ENCODE data around the gene BCHE. TPM values are rescaled to one million over a fixed set of nuclear protein-coding genes. Genes with fewer than 3 reads are reported as not detected.

BCHE gene
- total RNA-seq, 6 experiments from 2014 or later: not detected

GRCh38 chr3:165744025-165744424 lies 93.2 kb downstream of the BCHE start:
- no peaks in the 10 kb centered on the region for H3K36me3 Mint-ChIP-seq (ENCODE audit: low read depth)
- no peaks in the 10 kb centered on the region for H3K27me3 Mint-ChIP-seq (ENCODE audit: insufficient read depth)
- no peak for DNase-seq
- peaks cover 22% of the 10 kb centered on the region for H3K9me3 Mint-ChIP-seq
- no peak overlapping the region for H3K27ac Mint-ChIP-seq
- no peaks in the 10 kb centered on the region for H3K4me1 Mint-ChIP-seq (ENCODE audit: low read depth)
- H3K4me3 Mint-ChIP-seq: no peak overlapping the region
- TF ChIP-seq, protein P1, sequence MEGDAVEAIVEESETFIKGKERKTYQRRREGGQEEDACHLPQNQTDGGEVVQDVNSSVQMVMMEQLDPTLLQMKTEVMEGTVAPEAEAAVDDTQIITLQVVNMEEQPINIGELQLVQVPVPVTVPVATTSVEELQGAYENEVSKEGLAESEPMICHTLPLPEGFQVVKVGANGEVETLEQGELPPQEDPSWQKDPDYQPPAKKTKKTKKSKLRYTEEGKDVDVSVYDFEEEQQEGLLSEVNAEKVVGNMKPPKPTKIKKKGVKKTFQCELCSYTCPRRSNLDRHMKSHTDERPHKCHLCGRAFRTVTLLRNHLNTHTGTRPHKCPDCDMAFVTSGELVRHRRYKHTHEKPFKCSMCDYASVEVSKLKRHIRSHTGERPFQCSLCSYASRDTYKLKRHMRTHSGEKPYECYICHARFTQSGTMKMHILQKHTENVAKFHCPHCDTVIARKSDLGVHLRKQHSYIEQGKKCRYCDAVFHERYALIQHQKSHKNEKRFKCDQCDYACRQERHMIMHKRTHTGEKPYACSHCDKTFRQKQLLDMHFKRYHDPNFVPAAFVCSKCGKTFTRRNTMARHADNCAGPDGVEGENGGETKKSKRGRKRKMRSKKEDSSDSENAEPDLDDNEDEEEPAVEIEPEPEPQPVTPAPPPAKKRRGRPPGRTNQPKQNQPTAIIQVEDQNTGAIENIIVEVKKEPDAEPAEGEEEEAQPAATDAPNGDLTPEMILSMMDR (IDR thresholded peaks at IDR 0.05): no peak

DNA sequence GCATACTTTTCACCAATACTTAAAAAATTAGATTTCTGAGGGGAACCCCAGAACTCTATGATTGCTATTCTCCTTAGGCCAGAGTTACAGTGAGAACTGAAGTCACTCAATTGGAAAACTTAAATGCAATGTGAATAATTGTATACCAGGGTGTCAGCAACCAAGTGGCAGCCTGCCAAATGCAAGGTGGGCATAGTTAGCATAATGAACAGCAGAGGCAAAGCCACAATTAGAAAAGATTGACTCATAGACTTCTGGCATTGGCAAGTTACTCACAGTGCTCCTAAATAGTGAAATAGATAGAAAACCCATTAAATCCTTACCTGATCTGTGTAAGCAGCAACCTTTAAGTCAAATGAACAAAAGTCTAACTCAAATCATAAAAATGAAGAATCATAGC lies 94.9 kb downstream of the BCHE start:
- H3K4me3 Mint-ChIP-seq: no peak overlapping the region
- no peak overlapping the region for H3K27ac Mint-ChIP-seq
- H3K4me1 Mint-ChIP-seq (ENCODE audit: low read depth): no peaks in the 10 kb centered on the region
- TF ChIP-seq, protein P1 (IDR thresholded peaks at IDR 0.05): no peak
- peaks cover 29% of the 10 kb centered on the region for H3K9me3 Mint-ChIP-seq
- no peak for DNase-seq
- H3K36me3 Mint-ChIP-seq (ENCODE audit: low read depth): no peaks in the 10 kb centered on the region
- no peaks in the 10 kb centered on the region for H3K27me3 Mint-ChIP-seq (ENCODE audit: insufficient read depth)

DNA sequence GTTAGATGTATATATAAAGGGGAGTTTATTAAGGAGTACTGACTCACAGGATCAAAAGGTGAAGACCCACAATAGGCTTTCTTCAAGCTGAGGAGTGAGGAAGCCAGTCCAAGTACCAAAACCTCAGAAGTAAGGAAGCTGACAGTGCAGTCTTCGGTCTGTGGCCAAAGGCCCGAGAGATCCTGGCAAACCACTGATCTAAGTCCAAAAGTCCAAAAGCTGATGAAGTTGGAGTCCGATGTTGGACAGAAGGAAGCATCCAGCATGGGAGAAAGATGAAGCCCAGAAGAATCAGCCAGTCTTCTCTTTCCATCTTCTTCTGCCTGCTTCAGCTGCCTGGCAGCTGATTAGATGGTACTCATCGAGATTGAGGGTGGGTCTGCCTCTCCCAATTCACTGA lies 107.5 kb downstream of the BCHE start:
- H3K36me3 Mint-ChIP-seq (ENCODE audit: low read depth): no peaks in the 10 kb centered on the region
- H3K4me3 Mint-ChIP-seq: no peak overlapping the region
- H3K27me3 Mint-ChIP-seq (ENCODE audit: insufficient read depth): no peaks in the 10 kb centered on the region; the same call in 1 of the 2 replicates
- no peak overlapping the region for H3K27ac Mint-ChIP-seq
- no peaks in the 10 kb centered on the region for H3K4me1 Mint-ChIP-seq (ENCODE audit: low read depth)
- no peak for DNase-seq
- H3K9me3 Mint-ChIP-seq: peaks cover 18% of the 10 kb centered on the region
- TF ChIP-seq, protein P1 (IDR thresholded peaks at IDR 0.05): no peak

DNA sequence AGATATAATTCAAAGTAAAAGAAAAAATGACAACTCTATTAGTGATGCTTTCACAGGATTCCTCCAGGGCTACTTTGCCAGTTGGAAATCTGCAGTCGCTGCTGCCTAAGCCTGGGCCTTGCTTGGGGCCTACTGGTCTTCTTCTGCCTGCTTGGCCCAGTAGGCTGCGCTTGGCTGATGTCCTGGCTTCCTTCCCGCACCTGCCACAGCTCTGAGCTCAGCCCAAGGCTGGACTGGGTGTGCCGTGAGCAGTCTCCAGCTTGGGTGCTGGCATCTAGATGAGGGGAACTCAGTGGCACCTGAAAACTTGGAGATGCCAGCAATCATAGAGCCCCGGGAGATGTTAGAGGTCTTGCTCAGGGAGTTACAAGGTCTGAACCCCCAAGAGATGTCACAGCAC lies 108.3 kb downstream of the BCHE start:
- H3K27ac Mint-ChIP-seq: no peak overlapping the region
- H3K4me1 Mint-ChIP-seq (ENCODE audit: low read depth): no peaks in the 10 kb centered on the region
- peaks cover 15% of the 10 kb centered on the region for H3K9me3 Mint-ChIP-seq
- H3K36me3 Mint-ChIP-seq (ENCODE audit: low read depth): no peaks in the 10 kb centered on the region
- H3K4me3 Mint-ChIP-seq: no peak overlapping the region
- no peaks in the 10 kb centered on the region; the same call in 1 of the 2 replicates for H3K27me3 Mint-ChIP-seq (ENCODE audit: insufficient read depth)
- DNase-seq: no peak
- TF ChIP-seq, protein P1 (IDR thresholded peaks at IDR 0.05): no peak

DNA sequence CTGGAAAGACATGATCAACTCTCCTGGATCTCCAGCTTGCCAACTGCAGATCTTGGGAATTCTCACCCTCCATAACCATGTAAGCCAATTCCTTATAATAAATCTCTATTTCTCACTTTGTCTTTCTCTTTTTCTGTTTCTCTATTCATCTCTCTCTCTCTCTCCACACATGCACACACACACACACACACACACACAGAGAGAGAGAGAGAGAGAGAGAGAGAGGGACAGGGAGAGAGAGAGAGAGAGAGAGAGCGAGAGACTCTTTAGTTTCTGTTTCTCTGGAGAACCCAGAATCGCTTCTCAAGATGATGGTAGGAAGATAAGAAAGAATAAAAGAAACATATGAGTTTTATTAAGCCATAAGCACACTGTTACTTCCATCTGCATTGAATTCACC lies 111.9 kb downstream of the BCHE start:
- Mint-ChIP-seq H3K4me3 (no peak overlapping the region), H3K4me1 (ENCODE audit: low read depth) (no peaks in the 10 kb centered on the region), H3K36me3 (ENCODE audit: low read depth) (no peaks in the 10 kb centered on the region), H3K9me3 (peaks cover 19% of the 10 kb centered on the region), H3K27ac (no peak overlapping the region), H3K27me3 (ENCODE audit: insufficient read depth) (no peaks in the 10 kb centered on the region; the same call in 1 of the 2 replicates)
- TF ChIP-seq, protein P1 (IDR thresholded peaks at IDR 0.05): no peak
- DNase-seq: no peak
